ENCODE data around the gene NCDN. TPM values are rescaled to one million over a fixed set of nuclear protein-coding genes. Genes with fewer than 3 reads are reported as not detected.

NCDN gene
- total RNA-seq, 2 experiments from 2014 or later: 17.3 to 17.5 TPM

DNA sequence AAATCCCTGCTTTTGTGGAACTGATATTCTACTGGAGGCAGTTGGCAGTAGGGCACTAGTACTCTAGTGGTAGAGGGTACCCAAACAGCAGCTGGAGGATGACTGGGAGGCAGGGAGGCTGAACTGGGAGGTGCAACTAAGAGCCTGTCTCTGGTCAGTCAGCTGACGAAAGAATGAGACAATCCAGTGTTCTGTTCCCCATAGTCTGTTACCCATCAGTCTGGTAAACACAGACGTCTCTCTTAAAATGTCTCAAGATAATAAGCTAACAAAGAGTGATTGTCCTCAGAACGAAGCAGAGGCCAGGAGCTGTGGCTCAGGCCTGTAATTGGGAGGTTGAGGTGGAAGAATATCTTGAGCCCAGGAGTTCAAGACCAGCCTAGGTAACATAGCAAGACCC is 45.9 kb downstream of the NCDN start:
- Mint-ChIP-seq H3K4me3 (no peak overlapping the region), H3K4me1 (ENCODE audit: low read depth) (no peaks in the 10 kb centered on the region), H3K27me3 (no peaks in the 10 kb centered on the region), H3K36me3 (ENCODE audit: low read depth) (peaks cover 32% of the 10 kb centered on the region), H3K27ac (no peak overlapping the region), H3K9me3 (no peaks in the 10 kb centered on the region)
- ChIA-PET CTCF (interaction anchor here (0.7 to 1.3 kb wide), 2 partner anchors 21 to 124 kb away, joined by 3 read pairs; no protein-coding TSS in a partner anchor), POLR2A (interaction anchor here (0.9 kb wide), 2 partner anchors 10 to 20 kb away, joined by 3 to 6 read pairs; no protein-coding TSS in a partner anchor)
- intact Hi-C loops (cut with micrococcal nuclease): no loop called here
- DNase-seq: no peak
- TF ChIP-seq CTCF (IDR thresholded peaks at IDR 0.05): no peak
- ATAC-seq: no peak

DNA sequence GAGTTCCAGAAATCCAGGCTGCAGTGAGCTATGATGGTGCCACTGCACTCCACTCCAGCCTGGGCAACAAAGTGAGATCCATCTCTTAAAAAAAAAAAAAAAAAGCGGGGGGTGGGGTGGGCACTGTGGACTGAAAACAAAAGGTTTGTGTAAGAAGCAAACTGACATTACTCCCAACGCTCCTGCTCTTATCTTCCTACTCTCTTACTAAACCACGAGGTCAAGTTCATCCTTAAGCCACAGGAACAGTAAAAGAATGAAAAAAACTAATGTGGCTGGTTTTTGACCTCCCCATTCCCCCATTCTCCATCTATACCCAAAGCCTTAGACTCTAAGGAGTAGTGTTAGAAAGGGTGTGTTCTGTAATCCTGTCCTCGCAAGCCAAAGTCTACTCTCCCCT is 46.3 kb downstream of the NCDN start:
- CTCF ChIA-PET: interaction anchor here (0.7 kb wide), 1 partner anchor 123 kb away, joined by 3 read pairs; no protein-coding TSS in a partner anchor
- no peak overlapping the region for H3K27ac Mint-ChIP-seq
- H3K4me1 Mint-ChIP-seq (ENCODE audit: low read depth): no peaks in the 10 kb centered on the region
- no peak overlapping the region for H3K4me3 Mint-ChIP-seq
- H3K27me3 Mint-ChIP-seq: no peaks in the 10 kb centered on the region
- no peaks in the 10 kb centered on the region for H3K9me3 Mint-ChIP-seq
- ATAC-seq: no peak
- intact Hi-C loops (cut with micrococcal nuclease): no loop called here
- TF ChIP-seq CTCF (IDR thresholded peaks at IDR 0.05): no peak
- no peak for DNase-seq
- peaks cover 34% of the 10 kb centered on the region for H3K36me3 Mint-ChIP-seq (ENCODE audit: low read depth)
- POLR2A ChIA-PET: interaction anchor here (0.9 kb wide), 1 partner anchor 19 kb away, joined by 6 read pairs; no protein-coding TSS in a partner anchor

DNA sequence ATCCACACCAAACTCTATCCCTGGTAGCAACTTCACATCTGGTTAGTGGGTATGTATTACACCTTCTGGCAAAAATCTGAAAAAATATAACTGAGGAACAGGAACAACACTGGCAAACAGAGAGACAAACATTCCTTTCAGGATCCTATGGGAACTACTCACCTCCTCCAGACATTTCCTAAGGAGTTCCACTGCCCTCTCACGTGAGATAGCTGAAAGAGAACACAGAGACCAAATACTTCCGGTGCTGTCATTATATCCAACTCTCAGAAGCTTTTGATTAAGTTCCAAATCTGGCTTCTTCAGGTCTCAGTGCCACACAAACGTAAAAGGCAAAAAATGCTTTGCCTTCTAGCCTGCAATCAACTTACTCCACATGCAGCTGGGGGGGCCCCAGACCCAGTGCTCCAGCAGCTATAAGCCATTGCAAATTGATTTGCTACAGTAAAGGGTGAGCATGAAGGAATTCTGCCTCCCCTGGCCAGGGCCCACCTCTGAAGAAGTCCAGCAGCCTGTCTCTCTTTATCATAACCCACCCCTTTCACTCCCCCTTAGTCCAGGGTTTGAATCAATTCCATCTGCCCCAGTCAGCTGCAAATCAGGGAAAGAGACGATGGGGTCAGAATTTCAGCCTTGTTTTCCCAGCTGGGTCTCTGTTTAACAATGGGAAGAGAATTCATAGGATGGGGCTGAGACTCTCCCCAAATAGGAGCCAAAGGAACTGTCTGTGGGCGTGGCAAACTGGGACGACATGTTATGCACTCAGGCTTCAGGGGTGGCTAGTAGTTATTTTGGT is 47.7 kb downstream of the NCDN start:
- Mint-ChIP-seq H3K27ac (no peak overlapping the region), H3K36me3 (ENCODE audit: low read depth) (peaks cover 38% of the 10 kb centered on the region), H3K4me1 (ENCODE audit: low read depth) (no peaks in the 10 kb centered on the region), H3K4me3 (no peak overlapping the region), H3K9me3 (no peaks in the 10 kb centered on the region), H3K27me3 (no peaks in the 10 kb centered on the region)
- DNase-seq: no peak
- ATAC-seq: no peak
- TF ChIP-seq CTCF (IDR thresholded peaks at IDR 0.05): no peak
- CTCF ChIA-PET: interaction anchor here (1.1 to 1.6 kb wide), 4 partner anchors 34 to 122 kb away, joined by 3 to 4 read pairs (median 4); no protein-coding TSS in a partner anchor
- POLR2A ChIA-PET: interaction anchor here (1.1 kb wide), 1 partner anchor 10 kb away, joined by 3 read pairs; no protein-coding TSS in a partner anchor
- intact Hi-C loops (cut with micrococcal nuclease): no loop called here

GRCh38 chr1:35605867-35606182 is 48.2 kb downstream of the NCDN start:
- H3K4me1 Mint-ChIP-seq (ENCODE audit: low read depth): no peaks in the 10 kb centered on the region
- H3K27me3 Mint-ChIP-seq: no peaks in the 10 kb centered on the region
- H3K27ac Mint-ChIP-seq: no peak overlapping the region
- TF ChIP-seq CTCF (IDR thresholded peaks at IDR 0.05): no peak
- POLR2A ChIA-PET: interaction anchor here (1.1 kb wide), 1 partner anchor 9 kb away, joined by 3 read pairs; no protein-coding TSS in a partner anchor
- CTCF ChIA-PET: interaction anchor here (1.1 to 1.6 kb wide), 4 partner anchors 34 to 121 kb away, joined by 3 to 4 read pairs (median 4); no protein-coding TSS in a partner anchor
- H3K4me3 Mint-ChIP-seq: no peak overlapping the region
- DNase-seq (no peak), ATAC-seq (no peak)
- peaks cover 36% of the 10 kb centered on the region for H3K36me3 Mint-ChIP-seq (ENCODE audit: low read depth)
- intact Hi-C loops (cut with micrococcal nuclease): no loop called here
- no peaks in the 10 kb centered on the region for H3K9me3 Mint-ChIP-seq

- ChIA-PET CTCF (interaction anchor here (0.5 kb wide), 1 partner anchor 811 kb away, joined by 3 read pairs; no protein-coding TSS in a partner anchor), POLR2A (interaction anchor here (0.7 kb wide), 1 partner anchor 795 kb away, joined by 3 read pairs; no protein-coding TSS in a partner anchor)
- H3K9me3 Mint-ChIP-seq: no peaks in the 10 kb centered on the region
- peaks cover 8% of the 10 kb centered on the region for H3K4me1 Mint-ChIP-seq (ENCODE audit: low read depth)
- intact Hi-C loops (cut with micrococcal nuclease): no loop called here
- H3K27me3 Mint-ChIP-seq: no peaks in the 10 kb centered on the region
- ATAC-seq (no peak), DNase-seq (no peak)
- H3K4me3 Mint-ChIP-seq: no peak overlapping the region
- H3K27ac Mint-ChIP-seq: no peak overlapping the region
- no peak for TF ChIP-seq CTCF (IDR thresholded peaks at IDR 0.05)
- peaks cover 27% of the 10 kb centered on the region for H3K36me3 Mint-ChIP-seq (ENCODE audit: low read depth)
Observed at GRCh38 chr1:35611655-35612054, 54.1 kb downstream of the NCDN start.
